Measurements from ENCODE around the gene GABRA5. TPM values are rescaled to one million over a fixed set of nuclear protein-coding genes. Genes with fewer than 3 reads are reported as not detected.

GABRA5 gene
- total RNA-seq, 1 experiment from 2014 or later = not detected

DNA sequence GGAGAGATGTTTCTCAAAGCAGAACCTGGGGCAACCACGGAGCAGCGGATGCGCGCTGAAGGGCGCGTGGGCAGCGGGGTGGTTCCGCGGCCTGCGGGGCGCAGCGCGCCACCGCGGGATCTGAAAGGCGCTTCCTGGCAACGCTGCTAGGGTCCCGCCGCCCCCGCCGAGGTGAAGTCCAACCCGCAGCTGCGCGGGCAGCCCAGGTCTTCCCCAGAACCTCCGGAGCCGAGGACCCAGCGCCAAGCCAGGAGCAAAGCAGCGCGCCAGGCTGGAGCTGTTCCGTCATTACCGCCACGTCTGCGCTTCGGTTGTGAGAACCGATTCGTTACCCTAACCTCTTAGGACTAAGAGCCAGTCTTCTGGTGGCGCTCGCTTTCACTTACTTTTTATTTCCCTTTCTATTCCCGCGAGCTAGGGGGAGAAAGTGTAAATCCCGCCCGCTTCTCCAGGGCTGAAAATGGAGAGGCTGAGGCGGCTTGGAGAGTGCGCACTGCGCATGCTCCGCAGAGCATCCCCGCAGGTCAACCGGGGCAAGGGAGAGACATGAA, 100.9 kb downstream of the GABRA5 start:
- Mint-ChIP-seq H3K27me3 (ENCODE audit: insufficient read depth, unreplicated experiment) (no peaks in the 10 kb centered on the region), H3K36me3 (ENCODE audit: insufficient read depth, unreplicated experiment) (no peaks in the 10 kb centered on the region), H3K27ac (ENCODE audit: unreplicated experiment) (no peak overlapping the region), H3K9me3 (ENCODE audit: unreplicated experiment) (no peaks in the 10 kb centered on the region), H3K4me3 (ENCODE audit: unreplicated experiment) (no peak overlapping the region), H3K4me1 (ENCODE audit: low read depth, unreplicated experiment) (no peaks in the 10 kb centered on the region)
- no peaks in the 10 kb centered on the region for H3K36me3 ChIP-seq (ENCODE audit: control insufficient read depth, insufficient read depth, low read length)
- H3K4me1 ChIP-seq = no peaks in the 10 kb centered on the region
- no peaks in the 10 kb centered on the region for H3K9me3 ChIP-seq
- intact Hi-C loops (cut with micrococcal nuclease; ENCODE audit: unreplicated experiment) = no loop called here
- no TSS peak for BruUV-seq (replicated peaks)
- TF ChIP-seq, protein P1, sequence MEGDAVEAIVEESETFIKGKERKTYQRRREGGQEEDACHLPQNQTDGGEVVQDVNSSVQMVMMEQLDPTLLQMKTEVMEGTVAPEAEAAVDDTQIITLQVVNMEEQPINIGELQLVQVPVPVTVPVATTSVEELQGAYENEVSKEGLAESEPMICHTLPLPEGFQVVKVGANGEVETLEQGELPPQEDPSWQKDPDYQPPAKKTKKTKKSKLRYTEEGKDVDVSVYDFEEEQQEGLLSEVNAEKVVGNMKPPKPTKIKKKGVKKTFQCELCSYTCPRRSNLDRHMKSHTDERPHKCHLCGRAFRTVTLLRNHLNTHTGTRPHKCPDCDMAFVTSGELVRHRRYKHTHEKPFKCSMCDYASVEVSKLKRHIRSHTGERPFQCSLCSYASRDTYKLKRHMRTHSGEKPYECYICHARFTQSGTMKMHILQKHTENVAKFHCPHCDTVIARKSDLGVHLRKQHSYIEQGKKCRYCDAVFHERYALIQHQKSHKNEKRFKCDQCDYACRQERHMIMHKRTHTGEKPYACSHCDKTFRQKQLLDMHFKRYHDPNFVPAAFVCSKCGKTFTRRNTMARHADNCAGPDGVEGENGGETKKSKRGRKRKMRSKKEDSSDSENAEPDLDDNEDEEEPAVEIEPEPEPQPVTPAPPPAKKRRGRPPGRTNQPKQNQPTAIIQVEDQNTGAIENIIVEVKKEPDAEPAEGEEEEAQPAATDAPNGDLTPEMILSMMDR (IDR thresholded peaks at IDR 0.05; ENCODE audit: insufficient read depth in 1 of 2, low read depth in 1 of 2, low read length in 1 of 2, severe bottlenecking in 1 of 2, unreplicated experiment in 1 of 2) = no peak
- H3K4me3 ChIP-seq (ENCODE audit: low read depth, low read length) = no peak overlapping the region
- H3K27me3 ChIP-seq (replicated peaks; ENCODE audit: control insufficient read depth, insufficient read depth, low read length) = no peaks in the 10 kb centered on the region
- ChIA-PET CTCF (no interaction called here), POLR2A (no interaction called here)
- no peak for DNase-seq

DNA sequence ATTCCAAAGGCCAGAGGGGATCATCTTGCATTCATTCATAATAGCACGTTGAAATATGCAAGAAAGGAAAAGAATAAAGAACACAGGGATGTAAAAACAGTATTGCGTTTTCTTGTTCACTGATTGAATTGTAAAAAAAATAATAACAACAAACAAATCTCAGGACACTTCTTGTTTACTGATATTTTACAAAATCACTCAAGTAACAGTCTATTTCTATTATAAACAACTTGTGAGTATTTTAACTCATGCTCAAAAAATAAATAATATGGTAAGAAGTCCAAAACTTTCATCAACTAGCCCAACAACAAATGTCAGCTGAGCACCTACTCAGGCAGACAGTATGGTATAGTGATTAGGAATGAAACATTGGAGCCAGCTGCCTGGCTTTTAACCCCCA, 101.9 kb downstream of the GABRA5 start:
- Mint-ChIP-seq H3K4me1 (ENCODE audit: low read depth, unreplicated experiment) (no peaks in the 10 kb centered on the region), H3K9me3 (ENCODE audit: unreplicated experiment) (no peaks in the 10 kb centered on the region), H3K27ac (ENCODE audit: unreplicated experiment) (no peak overlapping the region), H3K4me3 (ENCODE audit: unreplicated experiment) (no peak overlapping the region), H3K27me3 (ENCODE audit: insufficient read depth, unreplicated experiment) (no peaks in the 10 kb centered on the region), H3K36me3 (ENCODE audit: insufficient read depth, unreplicated experiment) (no peaks in the 10 kb centered on the region)
- ChIA-PET POLR2A (no interaction called here), CTCF (no interaction called here)
- TF ChIP-seq, protein P1 (IDR thresholded peaks at IDR 0.05; ENCODE audit: insufficient read depth in 1 of 2, low read depth in 1 of 2, low read length in 1 of 2, severe bottlenecking in 1 of 2, unreplicated experiment in 1 of 2) = no peak
- no peak for DNase-seq
- Histone ChIP-seq H3K36me3 (ENCODE audit: control insufficient read depth, insufficient read depth, low read length) (no peaks in the 10 kb centered on the region), H3K9me3 (no peaks in the 10 kb centered on the region), H3K4me1 (no peaks in the 10 kb centered on the region), H3K27me3 (replicated peaks; ENCODE audit: control insufficient read depth, insufficient read depth, low read length) (no peaks in the 10 kb centered on the region), H3K4me3 (ENCODE audit: low read depth, low read length) (no peak overlapping the region)
- intact Hi-C loops (cut with micrococcal nuclease; ENCODE audit: unreplicated experiment) = no loop called here
- no TSS peak for BruUV-seq (replicated peaks)

GRCh38 chr15:26970712-26971210, 103.9 kb downstream of the GABRA5 start, which contains the start of gene GABRG3:
Gene GABRG3, plus strand, starts transcription at chr15:26971181.
- BruUV-seq (replicated peaks) = no TSS peak
- no peaks in the 10 kb centered on the region for H3K27me3 Mint-ChIP-seq (ENCODE audit: insufficient read depth, unreplicated experiment)
- no peaks in the 10 kb centered on the region for H3K9me3 Mint-ChIP-seq (ENCODE audit: unreplicated experiment)

More at GRCh38 chr15:26970712-26971210, 103.9 kb downstream of the GABRA5 start, which contains the start of gene GABRG3:
- H3K36me3 Mint-ChIP-seq (ENCODE audit: insufficient read depth, unreplicated experiment) = no peaks in the 10 kb centered on the region
- no peak within 1 kb of the TSS for H3K4me3 Mint-ChIP-seq (ENCODE audit: unreplicated experiment)
- Histone ChIP-seq H3K36me3 (ENCODE audit: control insufficient read depth, insufficient read depth, low read length) (no peaks in the 10 kb centered on the region), H3K4me1 (no peaks in the 10 kb centered on the region), H3K4me3 (ENCODE audit: low read depth, low read length) (no peak within 1 kb of the TSS), H3K27me3 (replicated peaks; ENCODE audit: control insufficient read depth, insufficient read depth, low read length) (no peaks in the 10 kb centered on the region), H3K9me3 (no peaks in the 10 kb centered on the region)
- CTCF ChIA-PET = no interaction called here
- no peak for DNase-seq
- H3K4me1 Mint-ChIP-seq (ENCODE audit: low read depth, unreplicated experiment) = no peaks in the 10 kb centered on the region
- intact Hi-C loops (cut with micrococcal nuclease; ENCODE audit: unreplicated experiment) = no loop called here
- no peak within 1 kb of the TSS for H3K27ac Mint-ChIP-seq (ENCODE audit: unreplicated experiment)
- TF ChIP-seq, protein P1 (IDR thresholded peaks at IDR 0.05; ENCODE audit: insufficient read depth in 1 of 2, low read depth in 1 of 2, low read length in 1 of 2, severe bottlenecking in 1 of 2, unreplicated experiment in 1 of 2) = no peak
- POLR2A ChIA-PET = no interaction called here

Measured in Caco-2 (cell line).